GM12892 (cell line): Measurements from ENCODE around the gene SH3BP5L.

Experiments used
- POLR2A ChIP-seq: IDR thresholded peaks from 2 replicates; pipeline ENCODE4 v1.6.1; 2011; ENCODE audit warnings: low read depth, low read length, control low read depth
- TAF1 ChIP-seq: IDR thresholded peaks from 2 replicates; pipeline ENCODE4 v1.6.1; 2011; ENCODE audit warnings: low read depth, mild to moderate bottlenecking, control low read depth, low read length, borderline replicate concordance

- TF ChIP-seq POLR2A, result no peak
- no peak for TF ChIP-seq TAF1
These were observed 29.9 kb upstream of the SH3BP5L start for GRCh38 chr1:248855580-248855979.
